A673 (cell line): Measurements from ENCODE around the gene PIGW.

Source experiments
- CTCF ChIP-seq: fragments of 300-800, 200-600 bp; sonication (generic); conservative IDR thresholded peaks from 2 replicates; pipeline ENCODE4 v1.5.1; 2017; ENCODE audit warnings: low read depth, mild to moderate bottlenecking, antibody characterized with exemption, low read length, moderate library complexity, mixed read lengths
- EZH2 ChIP-seq: fragments of 200-600 bp; sonication (generic); IDR thresholded peaks from 2 replicates; pipeline ENCODE4 v1.6.1; 2017; ENCODE audit warnings: borderline replicate concordance, low read depth, mild to moderate bottlenecking, mixed read lengths, antibody characterized with exemption, low read length; ENCODE audit not compliant: poor library complexity, severe bottlenecking

GRCh38 chr17:36515837-36516236, 18.9 kb upstream of the PIGW start:
- TF ChIP-seq EZH2 (no peak), CTCF (no peak)
